Left renal pelvis (tissue), 4 donors: ENCODE data around the gene RBM23. TPM values are rescaled to one million over a fixed set of nuclear protein-coding genes. Genes with fewer than 3 reads are reported as not detected.
"Not testable (repeated sequence)": the region's sequence is repeated elsewhere in the genome, so short reads cannot be mapped to it uniquely, and the experiment has no call there.

ENCODE experiments used
- DNase-seq, 4 donors: peaks; one replicate each; pipeline ENCODE4 v3.0.0-alpha.2; 2013; ENCODE audit warnings: low read depth in 4 of 4, low spot score in 3 of 4
- polyA plus RNA-seq, 4 donors: library from polyadenylated mRNA; unstranded; fragments of 120-200 nt; gene quantifications; one replicate each; pipeline ENCODE4 v1.2.1, GENCODE V29; 2013; ENCODE audit not compliant: insufficient read length in 4 of 4

Gene RBM23
- polyA plus RNA-seq, 4 donors, result 103 to 137 (median 122) TPM

DNA sequence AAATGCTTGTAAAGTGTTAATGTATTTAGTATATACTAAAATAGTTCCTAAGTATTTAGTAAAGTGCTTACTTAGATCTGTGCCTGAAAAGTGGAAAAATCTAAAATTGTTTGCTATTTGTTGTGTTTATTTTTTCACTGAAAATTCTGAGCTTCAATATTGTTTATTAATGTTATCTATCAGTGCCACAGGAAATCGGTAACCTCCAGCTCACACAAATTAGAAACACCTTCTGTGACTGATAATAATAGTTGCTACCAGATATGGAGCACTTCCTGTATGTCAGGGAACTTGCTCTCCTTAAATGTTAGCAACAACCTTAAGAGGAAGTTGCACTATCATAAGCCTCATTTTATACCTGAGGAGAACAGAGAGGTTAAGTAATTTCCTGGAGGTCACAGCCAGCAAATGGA, 48.1 kb downstream of the RBM23 start:
- no peak for DNase-seq

DNA sequence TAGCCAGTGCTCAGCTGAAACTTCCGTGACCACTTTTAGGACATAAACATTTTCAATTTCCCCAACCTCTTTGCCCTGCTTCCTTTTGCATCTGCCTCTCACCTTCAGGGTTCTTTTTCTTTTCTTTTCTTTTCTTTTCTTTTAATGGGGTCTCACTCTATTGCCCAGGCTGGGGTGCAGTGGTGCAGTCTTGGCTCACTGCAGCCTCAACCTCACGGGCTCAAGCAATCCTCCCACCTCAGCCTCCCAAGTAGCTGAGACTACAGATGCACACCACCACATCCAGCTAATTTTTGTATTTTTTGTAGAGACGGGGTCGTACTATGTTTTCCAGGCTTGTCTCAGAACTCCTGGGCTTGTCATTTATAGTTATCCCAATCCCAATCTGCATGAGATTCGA, 52.1 kb downstream of the RBM23 start:
- DNase-seq, result no peak

DNA sequence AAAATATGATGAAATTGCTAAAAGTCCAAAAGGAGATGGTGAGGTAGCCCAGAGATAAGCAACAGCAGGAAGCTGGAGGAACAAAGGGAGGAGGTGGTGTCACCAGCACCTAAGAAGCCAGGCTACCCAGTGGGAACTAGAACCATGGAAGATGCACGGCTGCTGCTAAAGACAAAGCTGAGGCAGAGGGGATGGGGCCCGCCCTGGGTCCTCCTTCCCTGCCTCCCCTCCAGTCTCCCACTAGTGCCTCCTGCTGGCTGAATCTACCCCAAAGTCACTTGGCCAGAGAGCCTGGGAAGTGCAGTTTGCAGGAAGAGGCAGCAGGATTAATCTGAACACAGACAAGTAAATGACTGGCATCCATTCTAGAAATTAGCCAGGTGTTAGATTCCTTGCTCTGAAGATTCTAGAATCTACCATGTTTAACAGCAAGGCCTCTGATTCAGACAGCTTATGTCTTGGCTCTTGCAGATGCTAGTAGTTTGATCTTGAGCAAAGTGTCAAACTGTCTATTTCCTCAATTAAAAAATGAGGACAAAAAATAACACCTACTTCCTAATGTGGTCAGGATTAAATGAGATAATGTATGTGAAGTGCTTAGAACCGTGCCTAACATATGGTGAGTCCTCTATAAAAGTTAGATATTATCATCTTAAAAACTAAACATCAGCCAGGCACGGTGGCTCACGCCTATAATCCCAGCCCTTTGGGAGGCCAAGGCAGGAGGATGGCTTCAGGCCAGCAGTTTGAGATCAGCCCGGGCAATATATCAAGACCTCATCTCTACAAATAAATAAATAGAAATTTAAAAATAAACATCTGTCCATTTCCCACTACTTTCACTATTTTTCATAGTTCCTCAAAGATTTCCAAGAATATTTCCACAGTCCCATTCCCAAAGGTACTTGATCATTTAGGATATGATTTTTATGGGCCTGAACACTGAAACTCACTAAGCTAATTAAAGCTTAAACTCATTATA, 53.2 kb downstream of the RBM23 start:
- DNase-seq, result no peak

DNA sequence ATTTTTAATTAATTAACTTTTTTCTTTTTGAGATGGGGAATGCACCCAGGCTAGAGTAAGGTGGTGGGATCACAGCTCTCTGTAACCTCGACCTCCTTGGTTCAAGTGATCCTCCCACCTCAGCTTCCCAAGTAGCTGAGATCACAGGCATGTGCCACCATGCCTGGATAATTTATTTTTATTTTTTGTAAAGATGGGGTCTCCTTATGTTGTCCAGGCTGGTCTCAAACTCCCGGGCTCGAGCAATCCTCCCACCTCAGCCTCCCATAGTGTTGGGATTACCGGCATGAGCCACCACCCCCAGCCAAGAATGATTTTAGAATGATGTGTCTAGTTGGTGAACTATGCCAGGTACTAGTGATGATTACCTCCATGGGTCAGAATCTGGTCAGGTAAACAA, 54.0 kb downstream of the RBM23 start:
- no peak for DNase-seq

GRCh38 chr14:22861651-22862050, 57.3 kb downstream of the RBM23 start:
- no peak for DNase-seq

DNA sequence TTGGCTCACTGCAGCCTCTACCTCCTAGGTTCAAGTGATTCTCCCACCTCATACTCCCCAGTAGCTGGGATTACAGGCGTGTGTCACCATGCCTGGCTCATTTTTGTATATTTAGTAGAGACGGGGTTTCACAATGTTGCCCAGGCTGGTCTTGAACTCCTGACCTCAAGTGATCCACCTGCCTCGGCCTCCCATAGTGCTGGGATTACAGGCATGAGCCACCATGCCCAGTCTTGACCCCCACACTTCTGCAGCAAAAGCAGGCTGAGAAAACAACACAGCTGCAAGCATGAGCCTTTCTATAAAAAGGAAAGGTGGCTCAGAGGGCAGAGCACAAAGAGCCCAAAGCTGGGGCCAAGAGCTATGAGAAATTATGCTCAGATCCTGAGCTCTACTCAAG, 58.6 kb downstream of the RBM23 start:
- DNase-seq, result not testable (repeated sequence)

GRCh38 chr14:22856428-22856827, 62.5 kb downstream of the RBM23 start:
- DNase-seq, result no peak

- DNase-seq, result no peak
Observed at GRCh38 chr14:22854963-22855724, 63.8 kb downstream of the RBM23 start.

DNA sequence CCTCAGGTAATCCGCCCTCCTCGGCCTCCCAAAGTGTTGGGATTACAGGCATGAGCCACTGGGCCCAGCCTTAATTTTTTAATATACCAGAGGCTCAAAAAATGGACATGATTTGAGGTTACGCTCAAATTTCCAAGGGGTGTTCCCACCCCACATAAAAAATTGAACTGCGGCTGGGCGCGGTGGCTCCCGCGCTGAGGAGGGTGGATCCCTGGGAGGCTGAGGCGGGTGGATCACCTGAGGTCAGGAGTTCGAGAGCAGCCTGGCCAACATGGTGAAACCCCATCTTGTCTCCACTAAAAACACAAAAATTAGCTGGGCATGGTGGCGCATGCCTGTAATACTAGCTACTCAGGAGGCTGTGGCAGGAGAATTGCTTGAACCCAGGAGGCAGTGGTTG, 64.7 kb downstream of the RBM23 start:
- DNase-seq, result not testable (repeated sequence)

DNA sequence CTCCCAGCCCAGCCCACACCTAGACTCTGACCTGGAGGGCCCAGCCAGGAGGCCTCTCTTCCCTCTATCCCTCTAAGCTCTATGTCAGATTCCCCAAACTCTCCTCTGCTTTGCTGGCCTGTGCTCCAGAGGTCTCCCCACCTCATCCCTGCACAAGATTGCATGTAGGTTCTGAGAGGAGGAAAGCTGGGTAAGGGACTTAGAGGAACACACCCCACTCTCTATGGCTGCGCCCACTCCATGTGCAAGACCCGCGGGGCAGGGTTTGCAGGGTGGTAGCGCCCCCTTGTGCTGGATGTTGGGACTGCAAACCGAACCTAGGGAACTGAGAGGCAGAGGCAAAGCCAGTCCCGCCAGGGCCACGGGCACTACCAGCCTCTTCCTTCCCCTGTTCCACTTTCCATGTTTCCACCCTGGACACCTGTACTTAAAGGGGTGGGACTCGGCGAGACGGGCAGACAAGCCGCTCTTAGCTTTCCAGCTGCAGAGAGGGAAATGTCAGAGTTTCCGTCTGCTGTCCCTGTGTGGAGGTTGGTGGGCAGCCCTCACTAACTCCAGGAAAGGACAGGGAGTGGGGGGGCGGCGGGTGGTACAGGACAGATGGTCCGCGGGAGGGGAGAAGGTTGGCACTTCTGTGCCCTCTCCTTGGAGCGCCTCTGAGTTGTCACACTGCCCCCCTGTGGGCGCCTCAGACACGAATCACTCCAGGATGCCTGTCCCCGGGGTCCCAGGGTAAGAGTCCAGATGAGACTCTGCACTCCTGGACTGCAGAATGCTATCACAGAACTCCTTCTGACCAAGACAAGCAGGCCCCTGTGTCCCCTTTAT, 65.8 kb downstream of the RBM23 start:
- peak in 2 of 4 donors; percentile 72 to 75 for DNase-seq

GRCh38 chr14:22852599-22852939, 66.4 kb downstream of the RBM23 start:
- no peak for DNase-seq

- DNase-seq, result not testable (repeated sequence)
Observed at GRCh38 chr14:22852178-22852577, 66.8 kb downstream of the RBM23 start.

- DNase-seq, result no peak
Observed at GRCh38 chr14:22850944-22851764, 67.8 kb downstream of the RBM23 start.

DNA sequence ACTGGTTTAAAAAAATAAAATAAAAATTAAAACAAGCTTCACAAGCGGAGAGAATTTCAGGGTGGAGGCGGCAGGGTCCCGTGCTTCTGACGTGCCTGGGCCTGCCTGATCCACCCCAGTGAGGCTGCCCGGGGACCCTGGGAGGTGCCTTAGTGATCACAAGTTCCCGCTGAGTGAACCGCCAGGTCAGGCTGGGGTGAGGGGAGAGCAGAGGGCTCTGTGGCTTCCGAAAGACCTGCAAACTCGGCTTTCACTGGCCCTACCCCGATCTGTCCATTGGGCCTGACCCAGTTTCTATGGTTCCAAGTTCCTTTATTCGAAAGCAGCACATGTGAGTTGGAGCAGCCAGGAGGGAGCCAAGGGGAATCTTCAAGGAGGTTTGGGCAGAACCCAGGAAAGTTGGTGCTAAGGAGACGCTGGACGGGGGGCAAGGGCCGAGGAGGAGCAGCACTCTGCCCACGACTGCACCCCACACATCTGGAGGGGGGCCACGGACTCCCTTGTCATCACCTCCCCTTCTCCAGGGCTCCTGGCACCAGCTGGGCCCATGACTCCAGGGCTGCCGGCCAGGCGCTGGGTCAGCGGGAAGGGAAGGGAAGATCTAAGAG, 69.6 kb downstream of the RBM23 start:
- DNase-seq, result no peak

- DNase-seq, result peak in 2 of 4 donors; percentile 52 to 68
Observed at GRCh38 chr14:22848351-22849164, 70.4 kb downstream of the RBM23 start.

- no peak for DNase-seq
Observed at GRCh38 chr14:22847661-22848341, 71.1 kb downstream of the RBM23 start.

DNA sequence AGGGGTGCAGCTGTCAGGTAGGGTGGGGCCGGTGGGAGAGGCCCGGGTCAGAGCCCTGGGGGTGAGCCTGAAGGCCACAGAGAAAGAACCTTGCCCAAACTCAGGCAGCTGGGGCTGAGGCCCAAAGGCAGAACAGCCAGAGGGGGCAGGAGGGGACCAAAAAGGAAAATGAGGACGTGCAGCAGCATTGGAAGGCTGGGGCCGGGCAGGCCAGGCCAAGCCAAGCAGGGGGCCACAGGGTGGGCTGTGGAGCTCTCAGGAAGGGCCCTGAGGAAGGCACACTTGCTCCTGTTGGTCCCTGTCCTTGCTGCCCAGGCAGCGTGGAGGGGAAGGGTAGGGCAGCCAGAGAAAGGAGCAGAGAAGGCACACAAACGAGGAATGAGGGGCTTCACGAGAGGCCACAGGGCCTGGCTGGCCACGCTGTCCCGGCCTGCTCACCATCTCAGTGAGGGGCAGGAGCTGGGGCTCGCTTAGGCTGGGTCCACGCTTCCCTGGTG, 72.1 kb downstream of the RBM23 start:
- DNase-seq, result no peak
